H1 (cell line): Measurements from ENCODE around the gene OSBPL5. TPM values are rescaled to one million over a fixed set of nuclear protein-coding genes. Genes with fewer than 3 reads are reported as not detected.

ENCODE experiments used
- GABPA ChIP-seq: IDR thresholded peaks from 2 replicates; pipeline ENCODE4 v1.6.1; 2011; ENCODE audit warnings: mild to moderate bottlenecking, low read length, moderate library complexity, borderline replicate concordance; ENCODE audit not compliant: insufficient read depth
- polyA plus RNA-seq, 7 experiments: library from polyadenylated mRNA; depleted of rRNA in 3 of 7; stranded (reverse) in 5 of 7; unstranded in 2 of 7; fragments of >200 nt in 5 of 7; fragments of 200-250 nt in 2 of 7; gene quantifications; 1 replicate in 5 of 7; 2 replicates in 1 of 7; 4 replicates in 1 of 7; pipeline versions ENCODE4 v1.2.1 to v1.2.3, GENCODE V29; 2011 to 2013; ENCODE audit warnings: missing spikeins in 2 of 7, mixed read lengths in 2 of 7
- total RNA-seq: library from RNA; stranded (reverse); fragmentation: NEBNext Ultra II Directional; extraction: Animal tissue kit (Norgen Biotek cat#: 25700); gene quantifications from 2 replicates; pipeline ENCODE4 v1.2.1, GENCODE V29; 2021

The OSBPL5 gene
- total and polyA plus RNA-seq, 2 of the 8 experiments (the other 6 are each of a cell fraction or from before 2014, with no cell fraction given): 3.4 to 9.9 TPM

DNA sequence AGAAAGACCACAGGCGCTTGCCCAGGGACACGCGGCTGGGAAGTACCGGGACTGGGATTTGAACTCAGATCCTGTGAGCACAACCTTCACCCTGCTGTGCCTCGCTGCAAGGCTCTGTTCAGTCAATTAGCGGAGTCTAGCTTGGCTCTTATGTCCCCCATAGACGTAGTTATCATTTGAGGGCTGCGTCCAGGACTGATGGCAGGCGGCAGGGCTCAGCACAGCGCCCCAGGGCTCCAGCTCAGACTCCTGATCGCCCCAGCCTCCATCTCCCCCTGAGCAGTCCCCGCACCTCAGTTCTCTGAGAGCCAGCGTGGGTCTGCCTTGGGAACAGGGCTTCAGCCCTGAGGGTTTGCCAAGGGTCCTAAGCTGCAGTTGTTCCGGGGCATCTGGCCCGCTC, 33.7 kb upstream of the OSBPL5 start (continued):
- TF ChIP-seq GABPA: no peak
